ENCODE measurements around the gene GNA15.
A peak's percentile ranks its signal among the peaks of the same experiment; 100 is the strongest.

GNA15 gene

GRCh38 chr19:3095441-3096191 is 40.2 kb upstream of the GNA15 start (continued):
- TF ChIP-seq ZNF639 (tag by site-specific recombination; IDR thresholded peaks at IDR 0.05) (no peak), ZNF155 (tag by site-specific recombination; IDR thresholded peaks at IDR 0.05) (no peak), REPIN1 (tag by site-specific recombination; IDR thresholded peaks at IDR 0.05; ENCODE audit: low read depth) (no peak), PRDM4 (tag by site-specific recombination; IDR thresholded peaks at IDR 0.05) (no peak), ZNF324 (tag by site-specific recombination; IDR thresholded peaks at IDR 0.05) (no peak), TRIM28 (IDR thresholded peaks at IDR 0.05; ENCODE audit: borderline replicate concordance, low read length) (no peak), ZNF449 (tag by site-specific recombination; IDR thresholded peaks at IDR 0.05) (no peak), ZNF132 (tag by site-specific recombination; IDR thresholded peaks at IDR 0.05; ENCODE audit: borderline replicate concordance) (no peak), ZNF433 (tag by site-specific recombination; IDR thresholded peaks at IDR 0.05; ENCODE audit: low read depth) (no peak), ZNF513 (tag by site-specific recombination; IDR thresholded peaks at IDR 0.05) (no peak), ZBTB7A (tag by site-specific recombination; IDR thresholded peaks at IDR 0.05; ENCODE audit: low read depth) (no peak), ZFP41 (tag by site-specific recombination; IDR thresholded peaks at IDR 0.05; ENCODE audit: borderline replicate concordance) (no peak), ZNF488 (tag by site-specific recombination; IDR thresholded peaks at IDR 0.05) (no peak), ZNF354C (tag by site-specific recombination; IDR thresholded peaks at IDR 0.05; ENCODE audit: borderline replicate concordance, low read depth) (no peak), ZNF473 (tag by site-specific recombination; IDR thresholded peaks at IDR 0.05) (no peak), PBX3 (CRISPR knock-in tag; IDR thresholded peaks at IDR 0.05) (no peak), ZNF114 (tag by site-specific recombination; IDR thresholded peaks at IDR 0.05) (no peak), ZNF133 (tag by site-specific recombination; IDR thresholded peaks at IDR 0.05) (no peak), ZNF623 (tag by site-specific recombination; IDR thresholded peaks at IDR 0.05) (no peak), ZNF341 (tag by site-specific recombination; IDR thresholded peaks at IDR 0.05; ENCODE audit: low read depth) (no peak), PATZ1 (tag by site-specific recombination; IDR thresholded peaks at IDR 0.05) (peak; percentile 64), ZNF670 (tag by site-specific recombination; IDR thresholded peaks at IDR 0.05; ENCODE audit: low read depth) (no peak), ZNF624 (tag by site-specific recombination; IDR thresholded peaks at IDR 0.05) (no peak), ZFHX2 (tag by site-specific recombination; conservative IDR thresholded peaks at IDR 0.05) (peak; percentile 82), ZNF248 (tag by site-specific recombination; IDR thresholded peaks at IDR 0.05) (no peak), KLF1 (tag by site-specific recombination; IDR thresholded peaks at IDR 0.05) (peak; percentile 25; the same call in 1 of the 2 replicates), EGR2 (tag by site-specific recombination; IDR thresholded peaks at IDR 0.05; ENCODE audit: low read depth) (peak; percentile 64)
